ENCODE measurements around the gene UXS1.

- TF ChIP-seq CTCF (IDR thresholded peaks at IDR 0.05) = no peak
- TF ChIP-seq POLR2AphosphoS5 (IDR thresholded peaks at IDR 0.05; ENCODE audit: low read depth, low read length) = no peak
- no peak for TF ChIP-seq TAF1 (IDR thresholded peaks at IDR 0.05; ENCODE audit: borderline replicate concordance, low read depth, low read length)
- no peak for TF ChIP-seq SMC3 (IDR thresholded peaks at IDR 0.05; ENCODE audit: low read depth, low read length)
- no peak for TF ChIP-seq GABPA (IDR thresholded peaks at IDR 0.05; ENCODE audit: low read depth)
- no peak for TF ChIP-seq RAD21 (IDR thresholded peaks at IDR 0.05; ENCODE audit: low read length)
- no peak for TF ChIP-seq RFX5 (IDR thresholded peaks at IDR 0.05; ENCODE audit: low read length)
- no peak for TF ChIP-seq RCOR1 (IDR thresholded peaks at IDR 0.05; ENCODE audit: low read length)
- no peak for TF ChIP-seq USF2 (IDR thresholded peaks at IDR 0.05; ENCODE audit: borderline replicate concordance, low read depth, low read length)
- no peak for TF ChIP-seq MAX (IDR thresholded peaks at IDR 0.05; ENCODE audit: low read depth)
- TF ChIP-seq JUND (IDR thresholded peaks at IDR 0.05) = no peak
- no peak for TF ChIP-seq ZBTB33 (IDR thresholded peaks at IDR 0.05; ENCODE audit: borderline replicate concordance, low read depth)
These were observed 67.8 kb downstream of the UXS1 start for GRCh38 chr2:106126295-106126694.
